IMR-90 (cell line): Measurements from ENCODE around the gene TRMT11. TPM values are rescaled to one million over a fixed set of nuclear protein-coding genes. Genes with fewer than 3 reads are reported as not detected.

Source experiments
- ATAC-seq: fragments of 200-7000 bp; cut with Tn5 transposase; 2 replicates; pipeline ENCODE4 v1.9.1; 2020; ENCODE audit warnings: low read depth, mild to moderate bottlenecking, moderate library complexity
- BruUV-seq: library from RNA; stranded (reverse); fragments of 400-500 nt; replicated peaks from 2 replicates; lab custom pipeline; 2021; lab: Mats Ljungman, UMichigan
- CTCF ChIA-PET: fragments of 300-600 bp; formaldehyde crosslinking; extraction: SDS; loops from one replicate; lab custom pipeline; 2021; ENCODE audit warnings: antibody characterized with exemption; lab: Yijun Ruan, JAX
- POLR2A ChIA-PET: fragments of 300-600 bp; sonication (Branson Sonifier 250); formaldehyde crosslinking; loops from one replicate; lab custom pipeline; 2022; ENCODE audit warnings: antibody characterized with exemption; ENCODE audit not compliant: unreplicated experiment; lab: Charles Lee
- DNase-seq: peaks from one replicate; pipeline ENCODE4 v3.0.0; 2013
- H2AFZ ChIP-seq: replicated peaks from 2 replicates; pipeline ENCODE3; 2013; ENCODE audit warnings: low read length, mild to moderate bottlenecking; ENCODE audit not compliant: poor library complexity
- H2AK5ac ChIP-seq: 2 replicates; pipeline ENCODE4 v1.6.1; 2013; ENCODE audit warnings: low read depth, low read length, inconsistent platforms
- H2AK9ac ChIP-seq: replicated peaks from 2 replicates; pipeline ENCODE3; 2013; ENCODE audit warnings: mild to moderate bottlenecking, low read depth, low read length, moderate library complexity; ENCODE audit not compliant: poor library complexity
- H2BK120ac ChIP-seq: 2 replicates; pipeline ENCODE4 v1.6.1; 2013; ENCODE audit warnings: low read depth, low read length, inconsistent platforms
- H2BK15ac ChIP-seq: 3 replicates; pipeline ENCODE4 v1.6.1; 2013; ENCODE audit warnings: low read depth, low read length, inconsistent platforms
- H2BK20ac ChIP-seq: 2 replicates; pipeline ENCODE4 v1.6.1; 2013; ENCODE audit warnings: low read depth, mild to moderate bottlenecking, inconsistent platforms, low read length, moderate library complexity
- H2BK5ac ChIP-seq: 2 replicates; pipeline ENCODE4 v1.6.1; 2013; ENCODE audit warnings: mild to moderate bottlenecking, low read depth, low read length, inconsistent platforms; ENCODE audit not compliant: poor library complexity, severe bottlenecking
- H3K14ac ChIP-seq: replicated peaks from 2 replicates; pipeline ENCODE4 v1.6.1; 2013; ENCODE audit warnings: low read depth, low read length, inconsistent platforms
- H3K18ac ChIP-seq: 2 replicates; pipeline ENCODE4 v1.6.1; 2013; ENCODE audit warnings: low read depth, low read length, control low read depth
- H3K23ac ChIP-seq: 2 replicates; pipeline ENCODE4 v1.6.1; 2013; ENCODE audit warnings: low read depth, low read length, inconsistent platforms
- H3K27ac ChIP-seq: 2 replicates; pipeline ENCODE4 v1.5.1; 2013; ENCODE audit warnings: mild to moderate bottlenecking, control low read depth, low read length; ENCODE audit not compliant: insufficient read depth
- H3K27me3 ChIP-seq: 2 replicates; pipeline ENCODE4 v1.6.1; 2013; ENCODE audit warnings: low read length; ENCODE audit not compliant: control insufficient read depth, insufficient read depth
- H3K36me3 ChIP-seq: 2 replicates; pipeline ENCODE4 v1.6.1; 2013; ENCODE audit warnings: low read length, mixed read lengths; ENCODE audit not compliant: control insufficient read depth, insufficient read depth
- H3K4ac ChIP-seq: 2 replicates; pipeline ENCODE4 v1.6.1; 2013; ENCODE audit warnings: low read depth, low read length, inconsistent platforms
- H3K4me1 ChIP-seq: 2 replicates; pipeline ENCODE4 v1.6.1; 2013; ENCODE audit warnings: low read length, mixed read lengths; ENCODE audit not compliant: control insufficient read depth, insufficient read depth
- H3K4me2 ChIP-seq: 2 replicates; pipeline ENCODE4 v1.6.1; 2013; ENCODE audit warnings: low read depth, mild to moderate bottlenecking, control low read depth, low read length, moderate library complexity
- H3K4me3 ChIP-seq: 2 replicates; pipeline ENCODE4 v1.5.1; 2013; ENCODE audit warnings: low read depth, mild to moderate bottlenecking, control low read depth, low read length, moderate library complexity; ENCODE audit not compliant: insufficient read depth
- H3K56ac ChIP-seq: 2 replicates; pipeline ENCODE4 v1.6.1; 2013; ENCODE audit warnings: low read length, inconsistent platforms; ENCODE audit not compliant: insufficient read depth; ENCODE audit errors: extremely low read depth
- H3K79me1 ChIP-seq, 2 experiments: 2 replicates each; pipeline ENCODE4 v1.6.1; 2013; ENCODE audit warnings: low read length in 2 of 2, inconsistent platforms in 1 of 2, low read depth in 1 of 2
- H3K9ac ChIP-seq: 2 replicates; pipeline ENCODE4 v1.6.1; 2013; ENCODE audit warnings: low read depth, low read length, control low read depth
- H3K9me1 ChIP-seq: 2 replicates; pipeline ENCODE4 v1.6.1; 2013; ENCODE audit warnings: low read length, inconsistent platforms; ENCODE audit not compliant: insufficient read depth
- H3K9me3 ChIP-seq: 2 replicates; pipeline ENCODE4 v1.6.1; 2013; ENCODE audit warnings: low read length; ENCODE audit not compliant: control insufficient read depth, insufficient read depth
- H4K20me1 ChIP-seq: 2 replicates; pipeline ENCODE4 v1.6.1; 2013; ENCODE audit warnings: low read length, inconsistent platforms; ENCODE audit not compliant: insufficient read depth
- H4K5ac ChIP-seq: 2 replicates; pipeline ENCODE4 v1.6.1; 2013; ENCODE audit warnings: mild to moderate bottlenecking, low read depth, low read length, control low read depth
- H4K8ac ChIP-seq, 2 experiments: 2 replicates each; pipeline ENCODE4 v1.6.1; 2013; ENCODE audit warnings: low read depth in 2 of 2, low read length in 2 of 2, control low read depth in 1 of 2, inconsistent platforms in 1 of 2
- H4K91ac ChIP-seq: 2 replicates; pipeline ENCODE4 v1.6.1; 2013; ENCODE audit warnings: low read depth, low read length, inconsistent platforms; ENCODE audit not compliant: insufficient read depth
- CEBPB ChIP-seq: IDR thresholded peaks from 2 replicates; pipeline ENCODE4 v1.6.1; 2012; ENCODE audit warnings: low read depth, low read length, improper control_type of control experiment
- CHD1 ChIP-seq: IDR thresholded peaks from 2 replicates; pipeline ENCODE4 v1.6.1; 2012; ENCODE audit warnings: low read depth, low read length, improper control_type of control experiment
- NFE2L2 ChIP-seq: fragments of 150-350 bp; IDR thresholded peaks from 2 replicates; pipeline ENCODE4 v1.6.1; 2016; ENCODE audit warnings: low read depth, mild to moderate bottlenecking, low read length
- POLR2A ChIP-seq: IDR thresholded peaks from 2 replicates; pipeline ENCODE4 v1.6.1; 2012; ENCODE audit warnings: mild to moderate bottlenecking, low read depth, low read length
- WGBS, 2 experiments: methylation state at CpG; one replicate each; pipeline versions ENCODE4 v1.1.5 to v1.1.7; 2013; ENCODE audit warnings: missing lambda C conversion rate in 2 of 2; ENCODE audit not compliant: insufficient read length in 1 of 2; ENCODE audit errors: extremely low coverage in 2 of 2; 5-methylcytosine and 5-hydroxymethylcytosine counted together
- dilution Hi-C: fragments of 300-500 bp; cut with HindIII; formaldehyde crosslinking; loops from one replicate; pipeline ENCODE4 v1.14.3; 2018; ENCODE audit warnings: low sequenced_read_pairs; ENCODE audit not compliant: unreplicated experiment
- in situ Hi-C: fragments of 300-500 bp; cut with MboI; formaldehyde crosslinking; loops from 3 replicates; pipeline ENCODE4 v1.14.3; 2019; ENCODE audit warnings: low sequenced_read_pairs, inconsistent platforms, mixed read lengths
- intact Hi-C: fragments of 100-400 bp; cut with micrococcal nuclease; formaldehyde crosslinking; loops from 2 replicates; pipeline ENCODE4 v1.10.0; 2022
- polyA plus RNA-seq, 3 experiments: library from polyadenylated mRNA; depleted of rRNA; stranded (reverse); fragments of >200 nt; gene quantifications; 2 replicates each; pipeline ENCODE4 v1.2.3, GENCODE V29; 2012; ENCODE audit warnings: low replicate concordance in 1 of 3
- total RNA-seq: library from RNA; depleted of rRNA; stranded (reverse); fragments of >200 nt; gene quantifications from 2 replicates; pipeline ENCODE4 v1.2.3, GENCODE V29; 2012

The TRMT11 gene
- total and polyA plus RNA-seq, 2 of the 4 experiments (the other 2 are of a cell fraction): 14.3 to 19.0 TPM

DNA sequence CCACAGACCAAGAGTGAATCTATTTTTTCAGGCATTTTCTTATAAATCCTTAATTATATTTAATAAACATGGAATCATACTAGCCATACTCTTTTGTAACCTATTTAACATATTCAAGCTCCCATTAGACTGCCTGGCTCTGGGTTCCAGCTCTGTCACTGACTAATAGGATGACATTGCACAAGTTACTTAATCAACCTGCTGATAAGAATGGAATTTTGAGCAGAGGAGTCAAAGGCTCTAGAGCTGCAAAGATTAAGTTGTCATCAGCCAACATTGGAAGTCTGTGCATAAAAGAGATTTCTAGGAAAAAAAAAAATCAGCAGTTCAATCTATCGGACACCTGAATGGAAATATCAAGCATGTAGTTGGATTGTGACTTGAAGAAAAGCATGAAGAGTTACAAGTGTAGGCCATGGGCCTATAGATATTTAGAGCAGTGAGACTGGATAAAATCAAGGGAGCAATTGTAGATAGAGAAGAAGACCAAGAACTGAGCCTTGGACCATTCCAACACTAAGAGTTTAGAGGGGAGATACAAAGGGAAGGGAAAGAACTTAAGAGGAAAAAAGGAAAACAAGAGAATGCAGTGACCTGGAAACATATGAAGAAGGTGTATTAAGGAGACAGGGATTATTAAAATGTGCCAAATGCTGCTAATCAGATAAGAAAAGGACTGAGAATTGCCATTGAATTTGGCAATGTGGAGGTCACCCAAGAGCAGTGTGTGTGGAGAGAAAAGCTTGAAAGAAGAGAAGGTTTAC is 40.8 kb upstream of the TRMT11 start:
- H3K27ac ChIP-seq: peak overlapping the region; percentile 61
- CTCF ChIA-PET: interaction anchor here (0.5 to 1.0 kb wide), 3 partner anchors 11 to 86 kb away, joined by 3 read pairs; partner anchors contain the start of gene HINT3
- ATAC-seq: peak; percentile 22; the same call in 1 of the 2 replicates

More for the DNA sequence above, 40.8 kb upstream of the TRMT11 start:
- peak overlapping the region; percentile 84 for H4K5ac ChIP-seq
- no peaks in the 10 kb centered on the region for H3K36me3 ChIP-seq
- POLR2A ChIA-PET: interaction anchor here (0.7 to 1.0 kb wide), 2 partner anchors 12 to 32 kb away, joined by 3 to 5 read pairs; no protein-coding TSS in a partner anchor
- H3K4me2 ChIP-seq: peak overlapping the region; percentile 92
- no peaks in the 10 kb centered on the region for H3K27me3 ChIP-seq
- H2BK15ac ChIP-seq: peak overlapping the region; percentile 40
- H2AK5ac ChIP-seq: 0 out of 2 replicates have a peak overlapping the region, but pooled peaks have one; percentile 26
- TSS peak; percentile 99 for BruUV-seq
- H3K9me1 ChIP-seq: peaks cover 6% of the 10 kb centered on the region
- H3K4me1 ChIP-seq: peaks cover 27% of the 10 kb centered on the region
- intact Hi-C loops (loop anchor here (5.0 kb wide), 1 partner anchor 73 kb away; no protein-coding TSS in a partner anchor), in situ Hi-C loops (no loop called here), dilution Hi-C loops (no loop called here)
- H3K4me3 ChIP-seq: no peak overlapping the region
- peak overlapping the region; percentile 98 for H3K18ac ChIP-seq
- WGBS, 2 experiments: no CpG with 5 or more reads among the region's 1 CpG
- H3K9ac ChIP-seq: no peak overlapping the region
- H4K20me1 ChIP-seq: no peaks in the 10 kb centered on the region
- peak overlapping the region; percentile 73 for H3K4ac ChIP-seq
- peak; percentile 91 for TF ChIP-seq CEBPB
- TF ChIP-seq POLR2A: peak; percentile 53
- TF ChIP-seq CHD1: no peak
- peak; percentile 67; the same call in 1 of the 2 replicates for TF ChIP-seq NFE2L2
- H4K91ac ChIP-seq: peak overlapping the region; percentile 85
- peak; percentile 82 for DNase-seq
- peak overlapping the region; percentile 93 for H2BK120ac ChIP-seq
- no peaks in the 10 kb centered on the region for H3K79me1 ChIP-seq
- peak overlapping the region; percentile 83 for H2BK20ac ChIP-seq
- no peaks in the 10 kb centered on the region for H3K9me3 ChIP-seq
- H2BK5ac ChIP-seq: peak overlapping the region; percentile 98
- peak overlapping the region; percentile 56 to 80 for H4K8ac ChIP-seq
- no peak overlapping the region for H2AK9ac ChIP-seq
- H2AFZ ChIP-seq: no peak overlapping the region
- peak overlapping the region; percentile 57 for H3K23ac ChIP-seq
- H3K14ac ChIP-seq: peak overlapping the region; percentile 57
- H3K56ac ChIP-seq: peak overlapping the region; percentile 90
